ENCODE measurements around the gene DNAH6.

The DNAH6 gene

DNA sequence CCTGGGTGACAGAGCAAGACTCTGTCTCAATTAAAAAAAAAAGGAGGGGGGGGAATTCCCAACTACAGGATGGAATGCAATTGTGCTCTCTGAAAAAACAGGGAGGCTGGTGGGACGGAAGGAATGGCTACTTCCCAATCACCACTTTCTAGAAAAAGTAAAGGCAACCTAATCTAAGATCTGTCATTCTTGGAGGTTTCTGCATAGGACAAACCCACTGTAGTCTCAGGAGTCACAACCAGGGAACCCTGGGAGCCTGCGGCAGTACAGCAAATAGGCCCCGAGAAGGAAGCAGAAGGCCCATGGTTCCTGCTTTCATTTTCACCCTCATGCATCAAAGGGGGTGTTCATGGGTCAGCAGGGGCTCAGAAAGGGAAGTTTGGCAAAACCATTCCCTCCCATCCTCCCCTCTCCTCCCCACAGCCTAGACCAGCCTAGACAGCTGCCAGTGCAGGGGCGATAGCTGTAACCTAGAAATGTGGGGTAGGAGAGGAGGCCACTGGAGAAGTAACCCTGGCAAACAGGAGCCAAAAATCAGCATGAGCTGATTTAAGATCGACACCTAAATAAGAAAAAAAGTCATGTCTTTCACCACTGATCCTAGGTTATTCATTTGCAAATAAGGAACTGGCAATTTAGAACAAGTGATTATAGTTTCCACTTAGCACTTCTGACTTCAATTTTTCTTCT lies 316.6 kb downstream of the DNAH6 start:
- peak overlapping the region; percentile 84 for H3K27ac Mint-ChIP-seq
- peaks cover 35% of the 10 kb centered on the region for H3K4me1 Mint-ChIP-seq (ENCODE audit: low read depth)
- no peak for DNase-seq (ENCODE audit: low spot score)
- peak overlapping the region; percentile 72 for H3K4me3 Mint-ChIP-seq
- H3K9me3 Mint-ChIP-seq = peaks cover 11% of the 10 kb centered on the region
- H3K27me3 Mint-ChIP-seq (ENCODE audit: low read depth) = no peaks in the 10 kb centered on the region
- H3K36me3 Mint-ChIP-seq (ENCODE audit: low read depth) = peaks cover 49% of the 10 kb centered on the region

DNA sequence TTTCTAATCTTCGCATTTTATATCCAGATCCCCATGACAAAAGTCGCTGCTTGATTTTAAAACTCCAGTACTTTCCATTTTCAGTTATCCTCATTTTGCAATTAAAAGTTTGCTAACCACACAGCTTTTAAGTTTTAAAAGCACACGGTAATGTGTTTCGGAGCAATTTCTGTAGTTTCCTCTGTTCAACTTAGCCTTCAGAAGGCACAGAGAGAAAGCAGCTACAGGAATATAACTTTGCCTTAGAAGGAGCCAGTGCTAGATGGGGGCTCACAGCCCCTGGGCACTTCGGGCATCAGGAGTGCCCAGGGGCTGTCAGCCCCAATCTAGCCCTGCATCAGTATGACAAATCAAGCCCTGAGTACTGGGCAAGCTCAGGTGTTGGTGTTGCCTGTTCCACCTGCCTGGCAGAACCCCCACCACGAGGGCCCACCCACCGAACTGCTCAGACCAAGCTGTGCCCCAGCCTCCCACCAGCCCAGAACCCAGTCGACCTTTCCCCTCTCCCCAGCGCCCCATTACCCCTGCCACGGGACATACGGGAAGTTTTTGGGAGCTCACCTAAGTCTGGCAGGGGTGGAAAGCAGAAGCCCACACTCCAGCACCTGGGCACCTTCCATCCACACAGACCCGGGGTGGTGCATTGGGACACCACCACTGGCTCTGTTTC lies 317.3 kb downstream of the DNAH6 start:
- Mint-ChIP-seq H3K4me3 (peak overlapping the region; percentile 72), H3K27me3 (ENCODE audit: low read depth) (no peaks in the 10 kb centered on the region), H3K9me3 (peaks cover 14% of the 10 kb centered on the region)

DNA sequence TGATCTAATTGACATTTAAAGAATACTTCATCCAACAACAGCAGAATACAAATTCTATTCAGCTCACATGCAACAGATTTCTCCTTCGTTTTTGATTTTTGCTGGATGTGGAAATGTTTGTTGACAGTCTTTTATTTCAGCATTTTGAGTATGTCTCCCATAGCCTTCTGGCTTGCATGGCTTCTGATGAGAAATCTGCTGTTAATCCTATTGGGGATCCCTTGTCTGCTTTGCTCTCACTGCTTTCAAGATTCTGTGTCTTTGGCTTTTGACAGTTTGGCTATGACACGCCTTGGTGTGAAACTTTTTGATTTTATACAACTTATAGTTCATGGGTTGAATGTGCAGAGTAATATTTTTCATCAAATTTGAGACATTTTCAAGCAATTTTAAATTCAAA lies 319.9 kb downstream of the DNAH6 start:
- Mint-ChIP-seq H3K4me1 (ENCODE audit: low read depth) (peaks cover 41% of the 10 kb centered on the region), H3K4me3 (no peak overlapping the region), H3K27ac (no peak overlapping the region), H3K36me3 (ENCODE audit: low read depth) (peaks cover 72% of the 10 kb centered on the region), H3K9me3 (peaks cover 14% of the 10 kb centered on the region), H3K27me3 (ENCODE audit: low read depth) (no peaks in the 10 kb centered on the region)
- DNase-seq (ENCODE audit: low spot score) = no peak

More for the DNA sequence above, 317.3 kb downstream of the DNAH6 start:
- peaks cover 54% of the 10 kb centered on the region for H3K36me3 Mint-ChIP-seq (ENCODE audit: low read depth)
- no peak for DNase-seq (ENCODE audit: low spot score)
- H3K27ac Mint-ChIP-seq = peak overlapping the region; percentile 84
- peaks cover 28% of the 10 kb centered on the region for H3K4me1 Mint-ChIP-seq (ENCODE audit: low read depth)

DNA sequence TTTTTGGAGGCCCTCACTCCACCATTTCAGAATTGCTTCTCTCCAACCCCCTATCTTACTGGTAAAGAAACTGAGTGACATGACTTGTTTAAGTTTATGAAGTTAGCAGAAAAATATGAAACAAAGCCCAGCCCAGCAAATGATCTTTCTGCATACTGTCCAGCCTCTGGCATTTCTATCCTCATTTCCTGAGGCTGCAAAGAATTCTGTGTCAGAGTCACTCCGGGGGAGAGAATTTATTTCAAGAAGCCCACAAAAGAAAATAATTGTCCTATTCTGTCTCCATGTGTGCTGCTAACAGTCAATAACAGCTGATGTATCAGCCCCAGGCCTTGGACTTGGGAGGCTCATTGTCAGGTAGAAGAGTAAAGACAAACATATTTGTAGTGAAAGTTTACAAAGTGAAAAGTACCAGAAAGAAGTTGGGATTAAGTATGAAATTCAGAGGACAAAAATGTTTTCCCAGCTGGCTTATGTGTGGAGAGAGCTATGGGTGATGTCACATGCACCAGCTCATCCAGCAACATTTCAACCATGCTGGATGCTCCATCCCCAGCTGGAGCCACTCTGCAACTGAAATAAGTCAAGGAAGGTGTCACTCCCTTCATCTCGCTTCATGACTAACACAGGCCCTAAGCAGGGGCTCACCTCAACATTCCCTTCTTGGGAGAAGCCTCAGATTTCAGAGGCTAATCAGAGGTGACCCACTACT lies 322.3 kb downstream of the DNAH6 start:
- H3K36me3 Mint-ChIP-seq (ENCODE audit: low read depth) = peaks cover 73% of the 10 kb centered on the region
- no peak for DNase-seq (ENCODE audit: low spot score)
- no peaks in the 10 kb centered on the region for H3K27me3 Mint-ChIP-seq (ENCODE audit: low read depth)
- peaks cover 37% of the 10 kb centered on the region for H3K4me1 Mint-ChIP-seq (ENCODE audit: low read depth)
- H3K27ac Mint-ChIP-seq = no peak overlapping the region
- H3K9me3 Mint-ChIP-seq = peaks cover 14% of the 10 kb centered on the region
- no peak overlapping the region for H3K4me3 Mint-ChIP-seq

DNA sequence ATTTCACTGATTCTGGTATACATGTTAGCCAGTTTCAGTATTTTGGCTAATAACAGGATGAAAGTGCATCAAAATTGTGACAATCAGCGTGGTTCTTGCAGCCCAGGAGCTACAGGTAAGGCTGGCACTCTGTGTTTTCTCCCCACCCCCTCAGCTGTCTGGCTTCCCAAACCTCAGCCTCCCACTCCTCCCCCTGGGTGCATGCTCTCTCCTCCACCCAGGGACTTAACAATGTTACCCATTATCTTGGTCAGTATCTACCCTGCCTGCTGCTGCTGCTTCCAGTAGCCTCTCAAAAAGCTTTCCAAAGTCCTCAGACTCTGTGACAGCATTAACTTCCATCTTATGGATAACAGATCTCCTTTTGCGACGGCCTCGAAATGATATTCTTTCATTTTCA lies 323.6 kb downstream of the DNAH6 start:
- Mint-ChIP-seq H3K4me1 (ENCODE audit: low read depth) (peaks cover 42% of the 10 kb centered on the region), H3K27me3 (ENCODE audit: low read depth) (no peaks in the 10 kb centered on the region), H3K4me3 (peak overlapping the region; percentile 67), H3K9me3 (peaks cover 14% of the 10 kb centered on the region), H3K36me3 (ENCODE audit: low read depth) (peaks cover 74% of the 10 kb centered on the region), H3K27ac (peak overlapping the region; percentile 32)
- DNase-seq (ENCODE audit: low spot score) = no peak

DNA sequence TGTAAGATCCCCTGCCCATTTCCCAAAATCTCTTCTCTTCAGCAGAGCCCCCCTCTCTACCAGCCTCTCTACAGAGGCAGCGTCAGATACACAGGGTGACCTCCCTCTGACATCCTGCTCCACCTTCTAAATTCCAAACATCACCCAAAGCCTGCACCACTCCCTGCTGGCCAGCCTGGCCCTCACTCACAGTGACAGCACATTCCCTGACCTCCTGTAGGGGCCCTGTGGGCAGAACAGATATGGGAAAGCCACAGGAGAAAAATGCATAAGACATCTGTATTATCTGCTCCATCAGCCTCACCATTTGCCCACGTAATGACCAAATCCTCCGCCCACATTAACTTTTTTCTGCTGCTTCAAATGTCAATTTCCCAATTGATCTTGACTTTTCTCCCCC lies 324.0 kb downstream of the DNAH6 start:
- H3K27ac Mint-ChIP-seq = peak overlapping the region; percentile 32
- peaks cover 14% of the 10 kb centered on the region for H3K9me3 Mint-ChIP-seq
- peaks cover 71% of the 10 kb centered on the region for H3K36me3 Mint-ChIP-seq (ENCODE audit: low read depth)
- H3K27me3 Mint-ChIP-seq (ENCODE audit: low read depth) = no peaks in the 10 kb centered on the region
- H3K4me1 Mint-ChIP-seq (ENCODE audit: low read depth) = peaks cover 43% of the 10 kb centered on the region
- DNase-seq (ENCODE audit: low spot score) = peak; percentile 37
- H3K4me3 Mint-ChIP-seq = peak overlapping the region; percentile 67

DNA sequence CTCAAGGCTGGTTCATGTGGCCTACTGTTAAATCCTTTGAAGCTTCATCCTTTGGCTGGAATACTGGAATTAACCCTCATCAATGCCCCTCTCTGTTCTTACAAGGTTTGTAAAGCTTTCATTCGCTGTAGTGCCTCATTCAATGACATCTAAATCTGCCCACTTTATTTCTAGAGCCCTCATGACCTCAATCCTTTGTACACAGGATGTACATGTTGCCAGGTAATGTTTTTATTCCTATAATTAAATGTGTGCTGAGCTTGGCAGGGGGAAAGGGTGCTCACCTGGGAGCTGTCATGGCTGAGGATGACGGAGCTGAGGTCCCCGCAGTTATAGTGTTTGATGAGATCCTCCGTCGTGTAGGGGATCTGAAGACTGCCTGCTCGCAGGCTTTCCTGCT lies 325.3 kb downstream of the DNAH6 start:
- H3K9me3 Mint-ChIP-seq = peaks cover 4% of the 10 kb centered on the region
- no peak overlapping the region for H3K4me3 Mint-ChIP-seq
- peaks cover 58% of the 10 kb centered on the region for H3K36me3 Mint-ChIP-seq (ENCODE audit: low read depth)
- H3K27ac Mint-ChIP-seq = peak overlapping the region; percentile 19
- no peaks in the 10 kb centered on the region for H3K27me3 Mint-ChIP-seq (ENCODE audit: low read depth)
- H3K4me1 Mint-ChIP-seq (ENCODE audit: low read depth) = peaks cover 56% of the 10 kb centered on the region
- no peak for DNase-seq (ENCODE audit: low spot score)

DNA sequence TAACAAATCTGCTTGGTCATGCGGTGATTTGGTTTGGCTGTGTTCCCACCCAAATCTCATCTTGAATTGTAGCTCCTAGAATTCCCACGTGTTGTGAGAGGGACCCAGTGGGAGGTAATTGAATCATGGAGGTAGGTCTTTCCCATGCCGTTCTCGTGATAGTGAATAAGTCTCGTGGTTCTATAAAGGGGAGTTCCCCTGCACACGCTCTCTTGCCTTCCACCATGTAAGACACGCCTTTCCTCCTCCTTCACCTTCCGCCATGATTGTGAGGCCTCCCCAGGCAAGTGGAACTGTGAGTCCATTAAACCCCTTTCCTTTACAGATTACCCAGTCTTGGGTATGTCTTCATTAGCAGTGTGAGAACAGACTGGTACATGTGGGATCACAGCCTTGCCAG lies 327.8 kb downstream of the DNAH6 start:
- H3K4me3 Mint-ChIP-seq = peak overlapping the region; percentile 35
- H3K27ac Mint-ChIP-seq = peak overlapping the region; percentile 24
- DNase-seq (ENCODE audit: low spot score) = no peak
- no peaks in the 10 kb centered on the region for H3K9me3 Mint-ChIP-seq
- H3K4me1 Mint-ChIP-seq (ENCODE audit: low read depth) = peaks cover 76% of the 10 kb centered on the region
- no peaks in the 10 kb centered on the region for H3K27me3 Mint-ChIP-seq (ENCODE audit: low read depth)
- peaks cover 53% of the 10 kb centered on the region for H3K36me3 Mint-ChIP-seq (ENCODE audit: low read depth)

DNA sequence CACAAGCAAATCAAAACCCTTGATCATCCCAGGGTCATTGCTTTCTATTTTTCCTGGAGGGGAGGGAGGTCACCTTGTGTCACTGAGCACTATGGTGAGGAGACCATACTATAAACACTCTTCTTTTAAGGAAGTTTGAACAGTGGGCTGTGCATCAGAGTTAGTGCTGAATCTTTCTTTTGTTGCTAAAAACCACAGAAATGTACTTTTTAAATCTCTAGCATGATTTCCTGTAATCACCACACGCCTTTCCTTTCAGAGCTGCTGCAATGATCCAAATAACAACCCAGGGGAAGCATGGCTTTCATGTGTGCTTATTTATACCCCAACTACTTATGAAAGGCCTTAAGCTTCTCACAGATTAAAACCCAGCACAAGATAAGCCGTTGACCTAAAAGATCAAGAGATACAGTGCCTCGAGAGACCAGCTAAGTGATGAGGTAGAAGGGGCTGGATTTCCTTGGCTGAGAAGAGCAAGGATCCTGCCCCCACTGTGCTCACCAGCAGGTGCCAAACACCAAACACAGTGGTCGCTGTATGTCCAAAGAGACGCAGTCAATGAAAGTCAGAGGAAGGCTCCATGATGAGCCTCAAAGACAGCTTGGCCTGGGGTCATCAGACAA lies 329.9 kb downstream of the DNAH6 start:
- Mint-ChIP-seq H3K4me3 (peak overlapping the region; percentile 61), H3K27me3 (ENCODE audit: low read depth) (no peaks in the 10 kb centered on the region), H3K4me1 (ENCODE audit: low read depth) (peaks cover 74% of the 10 kb centered on the region), H3K36me3 (ENCODE audit: low read depth) (peaks cover 50% of the 10 kb centered on the region), H3K9me3 (no peaks in the 10 kb centered on the region), H3K27ac (peak overlapping the region; percentile 88)
- DNase-seq (ENCODE audit: low spot score) = peak; percentile 23

DNA sequence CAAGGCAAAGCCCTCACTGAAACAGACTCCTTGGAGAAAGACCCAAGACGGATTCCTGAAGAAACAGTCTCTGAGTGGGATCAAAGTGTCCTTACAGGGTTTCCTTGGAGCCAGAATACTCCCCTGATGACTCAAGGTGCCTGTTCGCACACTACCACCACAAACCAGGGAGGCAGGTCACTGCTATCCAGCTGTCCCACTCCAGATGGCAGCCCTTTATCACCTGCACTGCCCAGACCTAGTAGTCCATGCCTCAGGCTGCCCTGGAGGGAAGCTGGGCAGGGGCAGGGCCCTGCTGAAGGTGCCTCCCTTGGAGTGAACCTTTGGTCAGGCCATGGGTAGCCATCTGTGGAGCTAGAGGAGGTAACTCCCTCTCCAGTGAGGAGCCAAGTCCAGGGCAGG lies 330.4 kb downstream of the DNAH6 start:
- H3K9me3 Mint-ChIP-seq = no peaks in the 10 kb centered on the region
- H3K27ac Mint-ChIP-seq = peak overlapping the region; percentile 88
- peaks cover 72% of the 10 kb centered on the region for H3K4me1 Mint-ChIP-seq (ENCODE audit: low read depth)
- no peak for DNase-seq (ENCODE audit: low spot score)
- no peaks in the 10 kb centered on the region for H3K27me3 Mint-ChIP-seq (ENCODE audit: low read depth)
- peak overlapping the region; percentile 61 for H3K4me3 Mint-ChIP-seq
- H3K36me3 Mint-ChIP-seq (ENCODE audit: low read depth) = peaks cover 52% of the 10 kb centered on the region

DNA sequence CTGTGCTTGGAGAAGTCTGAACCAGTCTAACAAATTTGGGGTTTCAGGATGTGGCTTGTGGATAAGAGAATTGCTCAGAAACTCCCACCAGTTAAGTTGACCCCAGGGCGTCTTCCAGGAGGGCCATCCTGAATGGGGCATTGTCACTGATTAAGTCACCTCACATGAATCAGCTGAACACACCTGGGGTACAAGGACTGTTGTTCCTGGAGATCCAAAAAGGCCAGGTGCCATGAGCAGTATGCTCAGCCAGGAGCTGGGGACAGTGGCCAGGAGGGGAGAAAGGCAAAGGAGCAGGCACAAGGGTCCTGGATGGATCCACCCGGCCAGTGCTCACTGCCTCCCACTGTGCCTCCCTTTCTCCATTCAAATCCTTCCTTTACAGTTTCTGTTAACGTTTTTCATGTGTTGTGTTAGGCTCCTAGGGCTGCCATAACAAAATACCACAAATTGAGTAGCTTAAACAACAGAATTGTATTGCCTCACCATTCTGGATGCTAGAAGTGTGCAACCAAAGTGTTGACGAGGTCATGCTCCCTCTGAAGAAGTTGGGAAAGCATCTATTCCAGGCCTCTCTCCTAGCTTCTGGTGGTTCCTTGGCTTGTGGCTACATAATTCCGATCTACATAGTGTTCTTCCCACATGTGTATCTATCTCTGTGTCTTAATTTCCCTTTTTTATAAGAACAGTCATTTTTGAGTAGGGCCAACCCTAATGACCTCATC lies 331.2 kb downstream of the DNAH6 start:
- peak overlapping the region; percentile 61 for H3K4me3 Mint-ChIP-seq
- peaks cover 58% of the 10 kb centered on the region for H3K36me3 Mint-ChIP-seq (ENCODE audit: low read depth)
- H3K27ac Mint-ChIP-seq = peak overlapping the region; percentile 88
- DNase-seq (ENCODE audit: low spot score) = no peak
- peaks cover 6% of the 10 kb centered on the region for H3K9me3 Mint-ChIP-seq
- H3K4me1 Mint-ChIP-seq (ENCODE audit: low read depth) = peaks cover 77% of the 10 kb centered on the region
- H3K27me3 Mint-ChIP-seq (ENCODE audit: low read depth) = no peaks in the 10 kb centered on the region

DNA sequence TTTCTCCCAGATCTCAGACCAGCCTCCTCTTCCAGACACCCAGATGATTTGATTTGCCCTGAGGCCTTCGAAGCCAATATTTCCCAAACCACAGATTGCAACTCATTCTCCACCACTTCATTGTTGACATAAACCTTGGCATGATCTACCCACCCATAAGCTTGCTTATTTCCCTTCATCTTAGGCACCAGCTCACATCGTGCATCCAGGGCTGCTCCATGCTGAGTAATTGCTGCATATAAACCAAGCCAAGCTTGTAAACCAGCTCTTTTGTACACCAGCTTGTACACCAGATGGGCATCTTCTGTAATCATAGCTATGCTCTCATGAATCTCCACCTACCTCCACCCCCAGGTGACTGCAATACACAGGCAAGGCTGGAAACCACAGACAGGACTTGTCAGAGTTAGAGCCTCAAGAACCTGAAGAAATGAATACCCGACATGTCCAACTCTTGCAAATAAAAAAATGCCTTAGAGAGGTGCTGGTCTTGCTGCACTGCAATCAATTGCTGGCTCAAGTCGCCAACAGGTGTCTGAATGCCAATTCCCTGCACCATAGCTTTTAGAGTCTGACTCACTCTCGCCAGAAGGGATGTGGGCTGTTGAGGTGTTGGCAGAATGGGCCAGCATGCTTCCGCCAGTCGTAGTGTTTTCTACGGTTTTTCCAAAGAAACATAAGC lies 333.1 kb downstream of the DNAH6 start:
- Mint-ChIP-seq H3K4me3 (peak overlapping the region; percentile 32), H3K36me3 (ENCODE audit: low read depth) (peaks cover 62% of the 10 kb centered on the region), H3K9me3 (peaks cover 20% of the 10 kb centered on the region), H3K4me1 (ENCODE audit: low read depth) (peaks cover 67% of the 10 kb centered on the region), H3K27me3 (ENCODE audit: low read depth) (no peaks in the 10 kb centered on the region), H3K27ac (peak overlapping the region; percentile 5)
- DNase-seq (ENCODE audit: low spot score) = no peak

DNA sequence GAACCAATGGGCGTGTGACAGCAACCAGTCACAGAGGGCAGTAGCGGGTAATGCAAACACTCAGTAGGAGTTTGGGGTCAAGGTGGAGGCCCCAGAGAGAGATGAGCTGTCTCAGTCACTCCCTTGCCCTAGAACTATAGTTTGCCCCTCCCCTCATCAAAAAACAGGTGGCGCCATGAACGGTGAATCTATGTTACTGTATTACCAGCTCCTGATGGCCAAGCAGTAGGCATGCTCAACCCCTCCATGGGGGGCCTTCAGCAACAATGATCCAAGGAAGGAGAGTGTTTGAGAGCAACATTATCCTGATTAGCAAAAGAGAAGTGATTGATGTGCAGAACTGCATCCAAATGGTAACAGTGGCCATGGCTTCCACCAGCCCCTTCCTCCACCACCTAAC lies 334.2 kb downstream of the DNAH6 start:
- Mint-ChIP-seq H3K27ac (no peak overlapping the region), H3K27me3 (ENCODE audit: low read depth) (no peaks in the 10 kb centered on the region), H3K9me3 (peaks cover 21% of the 10 kb centered on the region), H3K36me3 (ENCODE audit: low read depth) (peaks cover 70% of the 10 kb centered on the region), H3K4me1 (ENCODE audit: low read depth) (peaks cover 72% of the 10 kb centered on the region), H3K4me3 (no peak overlapping the region)
- DNase-seq (ENCODE audit: low spot score) = no peak

All from T-helper 2 cell treated with Interferon-gamma antibody and Interleukin-4, amounts not matched to agents 5 μg/mL and 100 μg/mL, for 36 hours (primary cell).